Hepatocyte (in vitro differentiated cells): ENCODE results near the gene FOCAD.

Experiments used
- CTCF ChIP-seq: fragments of 200-600 bp; sonication (generic); IDR thresholded peaks from 2 replicates; pipeline ENCODE4 v1.5.1; 2016; ENCODE audit warnings: antibody characterized with exemption, mild to moderate bottlenecking; ENCODE audit not compliant: poor library complexity
- EZH2phosphoT487 ChIP-seq: fragments of 200-600 bp; sonication (generic); IDR thresholded peaks from one replicate; pipeline ENCODE4 v1.6.1; 2018; ENCODE audit warnings: antibody characterized with exemption, mild to moderate bottlenecking, low read depth, moderate library complexity; ENCODE audit not compliant: unreplicated experiment, severe bottlenecking

- no peak for TF ChIP-seq CTCF
- no peak for TF ChIP-seq EZH2phosphoT487
Observed at GRCh38 chr9:20987521-20987920, 303.5 kb downstream of the FOCAD start.
